Fibroblast of lung (primary cell): ENCODE results near the gene FYN. TPM values are rescaled to one million over a fixed set of nuclear protein-coding genes. Genes with fewer than 3 reads are reported as not detected.

ENCODE experiments used
- DNase-seq, 2 donors: peaks; one replicate each; pipeline versions ENCODE4 v3.0.0 to v3.0.0-alpha.2; 2010; ENCODE audit warnings: low read depth in 2 of 2
- H2AFZ ChIP-seq: 2 replicates; pipeline ENCODE4 v1.5.1; 2012; ENCODE audit warnings: low read length, control low read depth, inconsistent platforms
- H3K27ac ChIP-seq: 2 replicates; pipeline ENCODE4 v1.5.1; 2011; ENCODE audit warnings: low read length, control low read depth; ENCODE audit not compliant: insufficient read depth
- H3K27me3 ChIP-seq: 2 replicates; pipeline ENCODE4 v1.5.1; 2011; ENCODE audit warnings: mild to moderate bottlenecking, low read length; ENCODE audit not compliant: control insufficient read depth, insufficient read depth
- H3K36me3 ChIP-seq: 2 replicates; pipeline ENCODE4 v1.5.1; 2011; ENCODE audit warnings: low read length; ENCODE audit not compliant: control insufficient read depth, insufficient read depth
- H3K4me1 ChIP-seq: 2 replicates; pipeline ENCODE4 v1.5.1; 2011; ENCODE audit warnings: low read length; ENCODE audit not compliant: control insufficient read depth, insufficient read depth; ENCODE audit errors: extremely low read depth
- H3K4me2 ChIP-seq: 2 replicates; pipeline ENCODE4 v1.5.1; 2011; ENCODE audit warnings: low read length, control low read depth; ENCODE audit not compliant: insufficient read depth; ENCODE audit errors: extremely low read depth
- H3K4me3 ChIP-seq, 4 experiments: fragments of 200-600 bp in 1 of 4; sonication (generic) in 1 of 4; replicated peaks in 1 of 4; 2 replicates each; pipeline ENCODE4 v1.5.1; 2011 to 2016; ENCODE audit warnings: low read length in 4 of 4, low read depth in 3 of 4, mild to moderate bottlenecking in 3 of 4, control low read depth in 2 of 4, inconsistent platforms in 1 of 4, mixed read lengths in 1 of 4; ENCODE audit not compliant: insufficient read depth in 1 of 4; ENCODE audit errors: control extremely low read depth in 1 of 4
- H3K79me2 ChIP-seq: 2 replicates; pipeline ENCODE4 v1.5.1; 2012; ENCODE audit warnings: mild to moderate bottlenecking, low read length, inconsistent platforms; ENCODE audit not compliant: control insufficient read depth, insufficient read depth
- H3K9ac ChIP-seq: 2 replicates; pipeline ENCODE4 v1.5.1; 2011; ENCODE audit warnings: mild to moderate bottlenecking, low read length, control low read depth; ENCODE audit not compliant: insufficient read depth
- H3K9me3 ChIP-seq: 2 replicates; pipeline ENCODE4 v1.5.1; 2012; ENCODE audit warnings: low read depth, low read length; ENCODE audit not compliant: control insufficient read depth, insufficient read depth
- H4K20me1 ChIP-seq: 2 replicates; pipeline ENCODE4 v1.5.1; 2011; ENCODE audit warnings: low read length; ENCODE audit not compliant: control insufficient read depth, insufficient read depth; ENCODE audit errors: extremely low read depth
- EZH2 ChIP-seq: IDR thresholded peaks from 2 replicates; pipeline ENCODE4 v1.5.1; 2012; ENCODE audit warnings: low read length, control low read depth, mild to moderate bottlenecking; ENCODE audit errors: missing control alignments
- polyA plus RNA-seq, 2 donors: library from polyadenylated mRNA; depleted of rRNA in 1 of 2; stranded (reverse) in 1 of 2; unstranded in 1 of 2; fragments of >200 nt; gene quantifications; 2 replicates each; pipeline ENCODE4 v1.2.1, GENCODE V29; 2011 to 2012; ENCODE audit warnings: missing spikeins in 1 of 2
- total RNA-seq: library from RNA; depleted of rRNA; stranded (reverse); fragments of >200 nt; gene quantifications from 2 replicates; pipeline ENCODE4 v1.2.1, GENCODE V29; 2014
- TF ChIP-seq, protein P1 (sequence below), 2 donors: IDR thresholded peaks in 1 of 2; conservative IDR thresholded peaks in 1 of 2; 1 replicate in 1 of 2; 2 replicates in 1 of 2; pipeline ENCODE4 v1.5.1; 2011 to 2012; ENCODE audit warnings: low read length in 2 of 2, control low read depth in 1 of 2, inconsistent platforms in 1 of 2, low read depth in 1 of 2, mild to moderate bottlenecking in 1 of 2

FYN gene
- total and polyA plus RNA-seq, 2 donors (not counting 1 experiment from before 2014, with no cell fraction given): 64.7 TPM

DNA sequence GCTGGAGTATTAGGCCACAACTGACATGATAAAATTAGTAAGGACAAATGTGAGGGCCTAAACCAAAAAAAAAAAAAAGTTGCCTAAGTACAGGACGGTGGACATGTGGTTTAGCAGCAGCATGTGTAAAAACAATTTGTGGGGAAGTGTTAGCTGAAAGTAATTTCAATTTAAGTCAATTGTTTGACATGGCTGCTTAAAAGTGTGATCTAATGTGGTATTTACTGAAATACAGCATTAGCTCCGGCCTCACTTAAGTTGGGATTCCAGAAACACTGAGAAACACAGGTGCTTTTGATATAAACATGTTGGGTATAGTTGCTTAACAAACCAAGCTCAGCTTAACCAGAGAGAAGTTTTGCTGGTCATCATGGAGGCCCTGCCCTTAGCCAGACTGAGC, 119.7 kb downstream of the FYN start:
- no peaks in the 10 kb centered on the region for H3K36me3 ChIP-seq
- H3K27ac ChIP-seq: no peak overlapping the region
- no peak overlapping the region for H3K9ac ChIP-seq
- H3K9me3 ChIP-seq: no peaks in the 10 kb centered on the region
- no peaks in the 10 kb centered on the region for H4K20me1 ChIP-seq
- no peak overlapping the region for H3K4me3 ChIP-seq
- no peaks in the 10 kb centered on the region for H3K79me2 ChIP-seq
- peaks cover under 1% of the 10 kb centered on the region for H3K4me1 ChIP-seq
- no peaks in the 10 kb centered on the region for H3K27me3 ChIP-seq
- H3K4me2 ChIP-seq: no peak overlapping the region
- H2AFZ ChIP-seq: no peak overlapping the region
- DNase-seq: no peak
- TF ChIP-seq, protein P1, sequence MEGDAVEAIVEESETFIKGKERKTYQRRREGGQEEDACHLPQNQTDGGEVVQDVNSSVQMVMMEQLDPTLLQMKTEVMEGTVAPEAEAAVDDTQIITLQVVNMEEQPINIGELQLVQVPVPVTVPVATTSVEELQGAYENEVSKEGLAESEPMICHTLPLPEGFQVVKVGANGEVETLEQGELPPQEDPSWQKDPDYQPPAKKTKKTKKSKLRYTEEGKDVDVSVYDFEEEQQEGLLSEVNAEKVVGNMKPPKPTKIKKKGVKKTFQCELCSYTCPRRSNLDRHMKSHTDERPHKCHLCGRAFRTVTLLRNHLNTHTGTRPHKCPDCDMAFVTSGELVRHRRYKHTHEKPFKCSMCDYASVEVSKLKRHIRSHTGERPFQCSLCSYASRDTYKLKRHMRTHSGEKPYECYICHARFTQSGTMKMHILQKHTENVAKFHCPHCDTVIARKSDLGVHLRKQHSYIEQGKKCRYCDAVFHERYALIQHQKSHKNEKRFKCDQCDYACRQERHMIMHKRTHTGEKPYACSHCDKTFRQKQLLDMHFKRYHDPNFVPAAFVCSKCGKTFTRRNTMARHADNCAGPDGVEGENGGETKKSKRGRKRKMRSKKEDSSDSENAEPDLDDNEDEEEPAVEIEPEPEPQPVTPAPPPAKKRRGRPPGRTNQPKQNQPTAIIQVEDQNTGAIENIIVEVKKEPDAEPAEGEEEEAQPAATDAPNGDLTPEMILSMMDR (conservative IDR thresholded peaks at IDR 0.05 in 1 of 2, IDR thresholded peaks at IDR 0.05 in 1 of 2; ENCODE audit: low read depth in 1 of 2, low read length in 2 of 2): no peak
- TF ChIP-seq EZH2: no peak

DNA sequence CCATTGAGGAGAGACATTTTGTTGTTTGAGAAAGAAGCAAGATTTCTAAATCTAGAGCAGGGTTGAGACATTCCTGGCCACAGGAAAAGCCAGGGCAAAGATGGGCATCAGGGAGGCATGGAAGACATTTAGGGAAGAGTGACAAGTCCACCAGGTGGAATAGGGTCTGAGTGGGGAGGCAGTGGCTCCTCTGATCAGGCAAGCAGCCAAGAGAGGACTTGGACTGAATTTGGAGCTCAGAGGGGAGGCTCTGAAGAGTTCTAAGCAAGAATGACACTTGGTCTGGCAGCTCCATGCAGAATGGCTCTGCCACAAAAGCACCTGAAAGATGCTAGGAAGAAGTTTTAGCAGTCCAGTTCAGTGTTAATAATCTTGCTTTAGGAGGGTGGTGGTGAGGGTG, 120.8 kb downstream of the FYN start:
- Histone ChIP-seq H3K79me2 (no peaks in the 10 kb centered on the region), H3K36me3 (no peaks in the 10 kb centered on the region), H3K4me2 (no peak overlapping the region), H3K4me3 (no peak overlapping the region), H4K20me1 (no peaks in the 10 kb centered on the region), H3K27me3 (no peaks in the 10 kb centered on the region), H3K9me3 (no peaks in the 10 kb centered on the region), H2AFZ (no peak overlapping the region), H3K4me1 (no peaks in the 10 kb centered on the region), H3K9ac (no peak overlapping the region), H3K27ac (no peak overlapping the region)
- no peak for DNase-seq
- no peak for TF ChIP-seq EZH2
- TF ChIP-seq, protein P1 (conservative IDR thresholded peaks at IDR 0.05 in 1 of 2, IDR thresholded peaks at IDR 0.05 in 1 of 2; ENCODE audit: low read depth in 1 of 2, low read length in 2 of 2): no peak

DNA sequence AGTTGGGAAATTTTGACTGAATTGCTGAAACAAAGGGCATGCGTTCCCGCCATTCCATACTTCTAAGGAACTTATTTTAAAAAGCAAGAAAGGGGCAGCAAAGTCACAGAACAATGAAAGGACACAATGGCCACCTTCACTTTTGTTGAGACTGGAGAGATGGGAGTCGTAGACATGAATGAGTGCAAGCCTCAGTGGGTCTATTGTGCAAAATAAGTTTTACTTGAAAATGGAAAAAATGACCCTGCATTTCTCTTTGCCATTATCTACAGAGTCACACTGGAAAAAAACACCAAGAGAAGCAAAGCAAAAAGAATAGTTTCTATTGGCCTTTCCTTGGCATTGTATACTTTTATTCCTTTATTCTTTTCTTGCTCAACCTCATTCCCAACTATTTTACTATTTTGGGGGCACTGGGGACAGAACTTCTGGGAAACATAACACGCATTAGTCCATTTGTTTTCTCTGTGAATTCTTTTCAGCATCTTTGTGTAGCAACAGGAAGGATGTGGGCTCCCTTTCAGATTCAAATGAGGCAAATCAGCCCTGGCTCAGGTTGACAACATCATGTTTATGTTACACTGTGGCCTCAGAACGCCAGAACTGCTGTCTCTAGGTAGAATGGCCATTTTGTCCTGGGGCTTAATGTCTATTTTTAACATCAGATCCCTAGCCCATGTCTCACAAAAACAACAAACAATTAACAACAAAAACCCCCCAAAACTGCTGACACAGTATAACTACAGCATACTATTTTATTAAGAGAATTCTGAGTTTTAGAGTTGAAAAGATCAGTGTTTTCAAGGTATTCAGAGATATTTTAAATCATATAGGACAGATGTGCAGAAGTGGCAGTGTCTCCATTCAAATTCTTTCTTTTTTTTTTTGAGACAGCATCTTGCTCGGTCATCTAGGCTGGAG, 122.2 kb downstream of the FYN start:
- Histone ChIP-seq H3K4me3 (no peak overlapping the region), H4K20me1 (no peaks in the 10 kb centered on the region), H3K9ac (no peak overlapping the region), H3K79me2 (no peaks in the 10 kb centered on the region), H3K4me1 (no peaks in the 10 kb centered on the region), H3K36me3 (no peaks in the 10 kb centered on the region), H3K27ac (no peak overlapping the region), H3K27me3 (no peaks in the 10 kb centered on the region), H2AFZ (no peak overlapping the region), H3K4me2 (no peak overlapping the region), H3K9me3 (no peaks in the 10 kb centered on the region)
- DNase-seq: peak in 1 of 2 donors; percentile 70
- TF ChIP-seq EZH2: no peak
- TF ChIP-seq, protein P1 (conservative IDR thresholded peaks at IDR 0.05 in 1 of 2, IDR thresholded peaks at IDR 0.05 in 1 of 2; ENCODE audit: low read depth in 1 of 2, low read length in 2 of 2): no peak
